Measurements from ENCODE around the gene HNRNPLL. TPM values are rescaled to one million over a fixed set of nuclear protein-coding genes. Genes with fewer than 3 reads are reported as not detected.

Gene HNRNPLL
- total and polyA plus RNA-seq, 7 donors = 6.4 to 22.4 (median 17.8) TPM

- H3K4me3 ChIP-seq = peak overlapping the region; percentile 80
- H3K27ac ChIP-seq = peak overlapping the region; percentile 97
- peaks cover 50% of the 10 kb centered on the region for H3K4me1 ChIP-seq
- TF ChIP-seq CTCF (IDR thresholded peaks at IDR 0.05) = no peak
- no peaks in the 10 kb centered on the region for H3K36me3 ChIP-seq (ENCODE audit: insufficient read depth in 1 of 2, low read depth in 1 of 2)
- ATAC-seq (no peak), DNase-seq (no peak)
- no peaks in the 10 kb centered on the region for H3K27me3 ChIP-seq (ENCODE audit: insufficient read depth in 3 of 3, low read length in 2 of 3)
- WGBS, 3 donors = 5 to 11% (median 6%) methylated on average over 9 of the region's 9 CpGs
- H3K9me3 ChIP-seq = no peaks in the 10 kb centered on the region
- intact Hi-C loops (cut with DNase I) = loop anchor here (5.0 kb wide), 2 partner anchors 66 to 121 kb away; partner anchors contain the start of gene GALM (in 2 of the 2)
Observed at GRCh38 chr2:38600921-38601455, 1.7 kb downstream of the HNRNPLL start.

GRCh38 chr2:38600242-38600891 lies 2.4 kb downstream of the HNRNPLL start:
- Histone ChIP-seq H3K4me1 (peaks cover 50% of the 10 kb centered on the region), H3K4me3 (peak overlapping the region; percentile 80), H3K36me3 (ENCODE audit: insufficient read depth in 1 of 2, low read depth in 1 of 2) (no peaks in the 10 kb centered on the region), H3K27me3 (ENCODE audit: insufficient read depth in 3 of 3, low read length in 2 of 3) (no peaks in the 10 kb centered on the region), H3K9me3 (no peaks in the 10 kb centered on the region), H3K27ac (peak overlapping the region; percentile 97)
- intact Hi-C loops (cut with DNase I) = loop anchor here (5.0 kb wide), 2 partner anchors 67 to 122 kb away; partner anchors contain the start of gene GALM (in 2 of the 2)
- TF ChIP-seq CTCF (IDR thresholded peaks at IDR 0.05) = no peak
- DNase-seq (no peak), ATAC-seq (no peak)
- 31 to 43% (median 39%) methylated on average over 15 of the region's 15 CpGs for WGBS, 3 donors

- peaks cover 55% of the 10 kb centered on the region for H3K4me1 ChIP-seq
- no peaks in the 10 kb centered on the region for H3K27me3 ChIP-seq (ENCODE audit: insufficient read depth in 3 of 3, low read length in 2 of 3)
- ATAC-seq (no peak), DNase-seq (no peak)
- intact Hi-C loops (cut with DNase I) = loop anchor here (5.0 kb wide), 2 partner anchors 68 to 123 kb away; partner anchors contain the start of gene GALM (in 2 of the 2)
- no peaks in the 10 kb centered on the region for H3K9me3 ChIP-seq
- peak overlapping the region; percentile 97 for H3K27ac ChIP-seq
- TF ChIP-seq CTCF (IDR thresholded peaks at IDR 0.05) = no peak
- WGBS, 3 donors = 8 to 25% (median 12%) methylated on average over 4 of the region's 4 CpGs
- H3K36me3 ChIP-seq (ENCODE audit: insufficient read depth in 1 of 2, low read depth in 1 of 2) = no peaks in the 10 kb centered on the region
- H3K4me3 ChIP-seq = peak overlapping the region; percentile 80
Observed at GRCh38 chr2:38599706-38600105, 3.0 kb downstream of the HNRNPLL start.

- intact Hi-C loops (cut with DNase I) = no loop called here
- H3K36me3 ChIP-seq (ENCODE audit: insufficient read depth in 1 of 2, low read depth in 1 of 2) = no peaks in the 10 kb centered on the region
- H3K27ac ChIP-seq = peak overlapping the region; percentile 97
- no peaks in the 10 kb centered on the region for H3K9me3 ChIP-seq
- peak overlapping the region; percentile 80 for H3K4me3 ChIP-seq
- no peaks in the 10 kb centered on the region for H3K27me3 ChIP-seq (ENCODE audit: insufficient read depth in 3 of 3, low read length in 2 of 3)
- 0 to 3% (median 0%) methylated on average over 1 of the region's 1 CpG for WGBS, 3 donors
- TF ChIP-seq CTCF (IDR thresholded peaks at IDR 0.05) = no peak
- peaks cover 56% of the 10 kb centered on the region for H3K4me1 ChIP-seq
- ATAC-seq (no peak), DNase-seq (no peak)
Observed at GRCh38 chr2:38598991-38599295, 3.8 kb downstream of the HNRNPLL start.
